Measurements from ENCODE around the gene PTPN1. TPM values are rescaled to one million over a fixed set of nuclear protein-coding genes. Genes with fewer than 3 reads are reported as not detected.
"Not testable (repeated sequence)": the region's sequence is repeated elsewhere in the genome, so short reads cannot be mapped to it uniquely, and the experiment has no call there.

The PTPN1 gene
- polyA plus RNA-seq, 1 donor = 18.4 TPM

GRCh38 chr20:50469176-50469723 is 40.9 kb upstream of the PTPN1 start:
- no peak overlapping the region for H3K27ac ChIP-seq (ENCODE audit: low read length)
- no peak for DNase-seq
- H3K4me1 ChIP-seq (ENCODE audit: control insufficient read depth, insufficient read depth, low read length) = peaks cover 4% of the 10 kb centered on the region
- 67% methylated on average over 1 of the region's 4 CpGs for WGBS (ENCODE audit: insufficient coverage, low lambda C conversion rate)
- H3K36me3 ChIP-seq (ENCODE audit: control insufficient read depth, insufficient read depth, low read length) = no peaks in the 10 kb centered on the region
- no peaks in the 10 kb centered on the region for H3K9me3 ChIP-seq (ENCODE audit: control insufficient read depth, low read depth, low read length)
- no peaks in the 10 kb centered on the region for H3K27me3 ChIP-seq (ENCODE audit: control insufficient read depth, insufficient read depth, low read length)
- H3K4me3 ChIP-seq (ENCODE audit: low read length) = no peak overlapping the region

DNA sequence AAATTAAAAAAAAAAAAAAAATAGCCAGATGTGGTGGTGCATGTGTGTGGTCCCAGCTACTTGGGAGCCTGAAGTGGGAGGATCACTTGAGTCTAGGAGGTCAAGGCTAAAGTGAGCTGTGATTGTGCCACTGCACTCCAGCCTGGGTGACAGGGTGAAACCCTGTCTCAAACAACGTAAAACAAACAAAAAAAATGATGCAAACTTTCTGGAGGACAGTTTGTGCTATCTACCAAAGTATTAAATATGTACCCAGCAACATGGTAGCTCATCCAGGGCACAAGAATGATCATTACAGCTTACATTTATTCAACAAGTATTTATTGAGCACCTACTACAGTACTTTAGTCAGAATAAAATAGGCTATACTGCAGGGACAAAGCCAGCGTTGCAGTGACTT is 40.4 kb upstream of the PTPN1 start:
- Histone ChIP-seq H3K36me3 (ENCODE audit: control insufficient read depth, insufficient read depth, low read length) (no peaks in the 10 kb centered on the region), H3K27ac (ENCODE audit: low read length) (no peak overlapping the region), H3K9me3 (ENCODE audit: control insufficient read depth, low read depth, low read length) (no peaks in the 10 kb centered on the region), H3K4me3 (ENCODE audit: low read length) (no peak overlapping the region), H3K27me3 (ENCODE audit: control insufficient read depth, insufficient read depth, low read length) (no peaks in the 10 kb centered on the region), H3K4me1 (ENCODE audit: control insufficient read depth, insufficient read depth, low read length) (no peaks in the 10 kb centered on the region)
- no CpG with 5 or more reads among the region's 2 CpGs for WGBS (ENCODE audit: insufficient coverage, low lambda C conversion rate)
- no peak for DNase-seq

DNA sequence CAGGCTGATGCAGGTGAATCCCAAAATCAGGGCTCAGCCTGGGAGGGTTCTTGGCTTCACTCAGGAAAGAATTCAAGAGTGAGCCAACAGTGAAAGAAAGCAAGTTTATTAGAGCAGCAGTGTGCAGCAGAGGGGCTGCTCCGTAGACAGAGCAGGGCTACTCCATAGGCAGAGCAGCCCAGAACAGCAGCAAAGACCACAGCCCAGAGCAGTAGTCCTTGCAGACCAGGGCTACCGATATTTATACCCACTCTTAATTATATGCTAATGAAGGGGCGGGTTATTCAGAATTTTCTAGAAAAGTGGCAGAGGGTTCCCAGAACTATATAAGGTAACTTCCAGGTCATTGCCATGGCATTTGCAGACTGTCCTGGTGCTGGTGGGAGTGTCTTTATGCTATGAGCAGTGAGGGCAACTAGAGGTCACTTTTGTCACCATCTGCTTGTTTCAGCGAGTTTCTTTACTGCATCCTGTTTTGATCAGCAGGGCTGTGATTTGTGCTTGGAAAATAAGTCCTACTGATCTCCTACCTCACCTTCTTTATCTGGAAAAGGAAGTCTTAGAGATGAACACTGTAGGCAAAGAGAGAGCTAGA is 39.8 kb upstream of the PTPN1 start:
- DNase-seq = no peak
- WGBS (ENCODE audit: insufficient coverage, low lambda C conversion rate) = no CpG with 5 or more reads among the region's 4 CpGs
- Histone ChIP-seq H3K4me1 (ENCODE audit: control insufficient read depth, insufficient read depth, low read length) (peaks cover 2% of the 10 kb centered on the region), H3K27ac (ENCODE audit: low read length) (no peak overlapping the region), H3K9me3 (ENCODE audit: control insufficient read depth, low read depth, low read length) (no peaks in the 10 kb centered on the region), H3K36me3 (ENCODE audit: control insufficient read depth, insufficient read depth, low read length) (no peaks in the 10 kb centered on the region), H3K4me3 (ENCODE audit: low read length) (no peak overlapping the region), H3K27me3 (ENCODE audit: control insufficient read depth, insufficient read depth, low read length) (no peaks in the 10 kb centered on the region)

DNA sequence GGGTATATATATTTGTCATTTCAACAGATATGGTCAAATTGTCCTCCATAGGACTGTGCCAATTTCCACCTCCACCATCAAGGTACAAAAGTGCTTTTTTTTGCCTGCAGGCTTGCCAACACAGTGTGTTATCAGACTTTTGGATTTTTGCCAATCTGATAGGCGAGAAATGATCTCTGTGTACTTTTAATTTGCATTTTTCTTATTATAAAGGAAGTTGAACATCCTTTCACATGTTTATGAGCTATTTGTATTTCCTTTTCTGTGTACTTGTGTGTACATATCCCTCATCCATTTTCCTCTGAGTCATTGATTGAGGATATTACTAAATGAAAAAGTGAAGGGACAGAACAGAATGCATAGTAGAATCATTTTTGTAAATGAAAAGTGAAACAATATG is 39.0 kb upstream of the PTPN1 start:
- no peak for DNase-seq
- H3K27ac ChIP-seq (ENCODE audit: low read length) = no peak overlapping the region
- no CpG with 5 or more reads among the region's 1 CpG for WGBS (ENCODE audit: insufficient coverage, low lambda C conversion rate)

GRCh38 chr20:50472693-50473664 is 37.2 kb upstream of the PTPN1 start:
- H3K9me3 ChIP-seq (ENCODE audit: control insufficient read depth, low read depth, low read length) = no peaks in the 10 kb centered on the region
- WGBS (ENCODE audit: insufficient coverage, low lambda C conversion rate) = no CpG with 5 or more reads among the region's 12 CpGs
- DNase-seq = no peak

More for the DNA sequence above, 39.0 kb upstream of the PTPN1 start:
- Histone ChIP-seq H3K36me3 (ENCODE audit: control insufficient read depth, insufficient read depth, low read length) (no peaks in the 10 kb centered on the region), H3K4me1 (ENCODE audit: control insufficient read depth, insufficient read depth, low read length) (peaks cover 7% of the 10 kb centered on the region), H3K4me3 (ENCODE audit: low read length) (no peak overlapping the region), H3K9me3 (ENCODE audit: control insufficient read depth, low read depth, low read length) (no peaks in the 10 kb centered on the region), H3K27me3 (ENCODE audit: control insufficient read depth, insufficient read depth, low read length) (no peaks in the 10 kb centered on the region)

GRCh38 chr20:50474356-50474755 is 35.8 kb upstream of the PTPN1 start:
- DNase-seq; H3K9me3 ChIP-seq (ENCODE audit: control insufficient read depth, low read depth, low read length); H3K4me3 ChIP-seq (ENCODE audit: low read length); H3K27me3 ChIP-seq (ENCODE audit: control insufficient read depth, insufficient read depth, low read length); H3K36me3 ChIP-seq (ENCODE audit: control insufficient read depth, insufficient read depth, low read length); H3K27ac ChIP-seq (ENCODE audit: low read length): not testable (repeated sequence)
- no CpG with 5 or more reads among the region's 5 CpGs for WGBS (ENCODE audit: insufficient coverage, low lambda C conversion rate)
- H3K4me1 ChIP-seq (ENCODE audit: control insufficient read depth, insufficient read depth, low read length) = peaks cover 11% of the 10 kb centered on the region

More at GRCh38 chr20:50472693-50473664, 37.2 kb upstream of the PTPN1 start:
- Histone ChIP-seq H3K36me3 (ENCODE audit: control insufficient read depth, insufficient read depth, low read length) (no peaks in the 10 kb centered on the region), H3K27me3 (ENCODE audit: control insufficient read depth, insufficient read depth, low read length) (no peaks in the 10 kb centered on the region), H3K4me3 (ENCODE audit: low read length) (no peak overlapping the region), H3K27ac (ENCODE audit: low read length) (no peak overlapping the region), H3K4me1 (ENCODE audit: control insufficient read depth, insufficient read depth, low read length) (peaks cover 7% of the 10 kb centered on the region)

GRCh38 chr20:50475681-50476292 is 34.4 kb upstream of the PTPN1 start:
- H3K4me1 ChIP-seq (ENCODE audit: control insufficient read depth, insufficient read depth, low read length) = peaks cover 11% of the 10 kb centered on the region
- no peaks in the 10 kb centered on the region for H3K9me3 ChIP-seq (ENCODE audit: control insufficient read depth, low read depth, low read length)
- DNase-seq = peak; percentile 23 to 50
- no peaks in the 10 kb centered on the region for H3K27me3 ChIP-seq (ENCODE audit: control insufficient read depth, insufficient read depth, low read length)
- no peak overlapping the region for H3K27ac ChIP-seq (ENCODE audit: low read length)
- 40% methylated on average over 1 of the region's 14 CpGs for WGBS (ENCODE audit: insufficient coverage, low lambda C conversion rate)
- H3K4me3 ChIP-seq (ENCODE audit: low read length) = no peak overlapping the region
- H3K36me3 ChIP-seq (ENCODE audit: control insufficient read depth, insufficient read depth, low read length) = no peaks in the 10 kb centered on the region

GRCh38 chr20:50477239-50477872 is 32.8 kb upstream of the PTPN1 start:
- Histone ChIP-seq H3K4me3 (ENCODE audit: low read length) (no peak overlapping the region), H3K27me3 (ENCODE audit: control insufficient read depth, insufficient read depth, low read length) (no peaks in the 10 kb centered on the region), H3K9me3 (ENCODE audit: control insufficient read depth, low read depth, low read length) (no peaks in the 10 kb centered on the region), H3K4me1 (ENCODE audit: control insufficient read depth, insufficient read depth, low read length) (peaks cover 11% of the 10 kb centered on the region), H3K36me3 (ENCODE audit: control insufficient read depth, insufficient read depth, low read length) (no peaks in the 10 kb centered on the region), H3K27ac (ENCODE audit: low read length) (no peak overlapping the region)
- no CpG with 5 or more reads among the region's 5 CpGs for WGBS (ENCODE audit: insufficient coverage, low lambda C conversion rate)
- DNase-seq = no peak

- Histone ChIP-seq H3K27me3 (ENCODE audit: control insufficient read depth, insufficient read depth, low read length) (no peaks in the 10 kb centered on the region), H3K4me1 (ENCODE audit: control insufficient read depth, insufficient read depth, low read length) (peaks cover 11% of the 10 kb centered on the region), H3K9me3 (ENCODE audit: control insufficient read depth, low read depth, low read length) (no peaks in the 10 kb centered on the region), H3K4me3 (ENCODE audit: low read length) (no peak overlapping the region), H3K36me3 (ENCODE audit: control insufficient read depth, insufficient read depth, low read length) (no peaks in the 10 kb centered on the region), H3K27ac (ENCODE audit: low read length) (no peak overlapping the region)
- WGBS (ENCODE audit: insufficient coverage, low lambda C conversion rate) = no CpG with 5 or more reads among the region's 22 CpGs
- peak; percentile 62 to 78 for DNase-seq
These were observed 31.8 kb upstream of the PTPN1 start for GRCh38 chr20:50478162-50478990.

Data from large intestine (tissue), 3 donors.